ENCODE data around the gene GNB3.

- TF ChIP-seq CTCF (IDR thresholded peaks at IDR 0.05) (no peak), POLR2A (IDR thresholded peaks at IDR 0.05) (no peak)
Observed at GRCh38 chr12:6888360-6888759, 47.6 kb downstream of the GNB3 start.

All from lower leg skin (tissue), 3 donors.